ENCODE measurements around the gene RPS3.
"Not testable (repeated sequence)": the region's sequence is repeated elsewhere in the genome, so short reads cannot be mapped to it uniquely, and the experiment has no call there.

Gene RPS3

GRCh38 chr11:75352588-75353206 lies 46.6 kb upstream of the RPS3 start:
- Histone ChIP-seq H3K4me1 (ENCODE audit: control insufficient read depth, insufficient read depth, low read depth, low read length) (peaks cover 33% of the 10 kb centered on the region), H2AK5ac (ENCODE audit: low read length, severe bottlenecking) (no peak overlapping the region), H3K79me1 (replicated peaks; ENCODE audit: low read length, poor library complexity, severe bottlenecking) (peaks cover 6% of the 10 kb centered on the region), H4K91ac (ENCODE audit: low read length) (peak overlapping the region; percentile 19), H3K36me3 (ENCODE audit: control insufficient read depth in 1 of 2, insufficient read depth in 2 of 2, low read depth in 1 of 2, low read length in 2 of 2) (no peaks in the 10 kb centered on the region), H2BK120ac (ENCODE audit: low read depth, low read length) (no peak overlapping the region), H2BK5ac (ENCODE audit: low read depth, low read length, poor library complexity, severe bottlenecking) (no peak overlapping the region), H3K4me2 (ENCODE audit: low read length, poor library complexity, severe bottlenecking) (peak overlapping the region; percentile 89), H3K14ac (ENCODE audit: low read length in 2 of 2) (no peak overlapping the region), H3K9ac (ENCODE audit: low read length) (peak overlapping the region; percentile 87), H3K18ac (ENCODE audit: low read depth in 1 of 2, low read length in 2 of 2) (peak overlapping the region in 1 of 2 experiments; percentile 100), H3K9me3 (ENCODE audit: control insufficient read depth, low read length) (no peaks in the 10 kb centered on the region), H3K4ac (ENCODE audit: low read depth in 1 of 2, low read length in 2 of 2) (peak overlapping the region in 1 of 2 experiments; percentile 96), H3K23ac (ENCODE audit: low read length in 2 of 2) (no peak overlapping the region), H3K27ac (ENCODE audit: low read length, poor library complexity, severe bottlenecking) (no peak overlapping the region), H2BK12ac (ENCODE audit: low read length in 2 of 2) (peak overlapping the region; percentile 23 to 80), H3K27me3 (ENCODE audit: control insufficient read depth in 1 of 2, insufficient read depth in 1 of 2, low read length in 2 of 2) (no peaks in the 10 kb centered on the region), H2BK15ac (ENCODE audit: low read depth, poor library complexity, severe bottlenecking) (peak overlapping the region; percentile 73), H2AFZ (ENCODE audit: low read depth, low read length) (no peak overlapping the region), H3K4me3 (ENCODE audit: insufficient read depth in 1 of 2, low read depth in 1 of 2, low read length in 2 of 2) (peak overlapping the region; percentile 82 to 85), H4K8ac (ENCODE audit: low read length) (peak overlapping the region; percentile 84)
- DNase-seq: no peak
- WGBS: 35% methylated on average over 3 of the region's 5 CpGs

- no peak overlapping the region for H2BK5ac ChIP-seq (ENCODE audit: low read depth, low read length, poor library complexity, severe bottlenecking)
- no peak overlapping the region for H3K4me2 ChIP-seq (ENCODE audit: low read length, poor library complexity, severe bottlenecking)
- H2AFZ ChIP-seq (ENCODE audit: low read depth, low read length): no peak overlapping the region
- H3K4ac ChIP-seq (ENCODE audit: low read depth in 1 of 2, low read length in 2 of 2): no peak overlapping the region
- H3K27ac ChIP-seq (ENCODE audit: low read length, poor library complexity, severe bottlenecking): no peak overlapping the region
- no peak overlapping the region for H2AK5ac ChIP-seq (ENCODE audit: low read length, severe bottlenecking)
- peak overlapping the region; percentile 83 for H2BK15ac ChIP-seq (ENCODE audit: low read depth, poor library complexity, severe bottlenecking)
- H2BK120ac ChIP-seq (ENCODE audit: low read depth, low read length): no peak overlapping the region
- no peaks in the 10 kb centered on the region for H3K9me3 ChIP-seq (ENCODE audit: control insufficient read depth, low read length)
- no peak overlapping the region for H4K8ac ChIP-seq (ENCODE audit: low read length)
- WGBS: 90% methylated on average over 10 of the region's 10 CpGs
- H3K27me3 ChIP-seq (ENCODE audit: control insufficient read depth in 1 of 2, insufficient read depth in 1 of 2, low read length in 2 of 2): no peaks in the 10 kb centered on the region
- H2BK12ac ChIP-seq (ENCODE audit: low read length in 2 of 2): no peak overlapping the region
- no peak overlapping the region for H3K23ac ChIP-seq (ENCODE audit: low read length in 2 of 2)
- H3K4me1 ChIP-seq (ENCODE audit: control insufficient read depth, insufficient read depth, low read depth, low read length): peaks cover 21% of the 10 kb centered on the region
- H3K4me3 ChIP-seq (ENCODE audit: insufficient read depth in 1 of 2, low read depth in 1 of 2, low read length in 2 of 2): no peak overlapping the region
- peak overlapping the region; percentile 20 for H4K91ac ChIP-seq (ENCODE audit: low read length)
- no peak overlapping the region for H3K9ac ChIP-seq (ENCODE audit: low read length)
- DNase-seq: no peak
- H3K18ac ChIP-seq (ENCODE audit: low read depth in 1 of 2, low read length in 2 of 2): no peak overlapping the region
- H3K36me3 ChIP-seq (ENCODE audit: control insufficient read depth in 1 of 2, insufficient read depth in 2 of 2, low read depth in 1 of 2, low read length in 2 of 2): no peaks in the 10 kb centered on the region
- no peak overlapping the region for H3K14ac ChIP-seq (ENCODE audit: low read length in 2 of 2)
- H3K79me1 ChIP-seq (replicated peaks; ENCODE audit: low read length, poor library complexity, severe bottlenecking): peaks cover 4% of the 10 kb centered on the region
These were observed 44.3 kb upstream of the RPS3 start for GRCh38 chr11:75355051-75355450.

GRCh38 chr11:75356613-75357012 lies 42.7 kb upstream of the RPS3 start:
- H2BK12ac ChIP-seq (ENCODE audit: low read length in 2 of 2): no peak overlapping the region
- H3K27ac ChIP-seq (ENCODE audit: low read length, poor library complexity, severe bottlenecking): no peak overlapping the region
- H3K18ac ChIP-seq (ENCODE audit: low read depth in 1 of 2, low read length in 2 of 2): peak overlapping the region in 1 of 2 experiments; percentile 11
- H3K27me3 ChIP-seq (ENCODE audit: control insufficient read depth in 1 of 2, insufficient read depth in 1 of 2, low read length in 2 of 2): no peaks in the 10 kb centered on the region
- H3K4me2 ChIP-seq (ENCODE audit: low read length, poor library complexity, severe bottlenecking): no peak overlapping the region
- no peak overlapping the region for H3K9ac ChIP-seq (ENCODE audit: low read length)
- no peaks in the 10 kb centered on the region for H3K36me3 ChIP-seq (ENCODE audit: control insufficient read depth in 1 of 2, insufficient read depth in 2 of 2, low read depth in 1 of 2, low read length in 2 of 2)
- H2BK15ac ChIP-seq (ENCODE audit: low read depth, poor library complexity, severe bottlenecking): no peak overlapping the region
- peak overlapping the region in 1 of 2 experiments; percentile 16 for H3K4ac ChIP-seq (ENCODE audit: low read depth in 1 of 2, low read length in 2 of 2)
- no peak overlapping the region for H3K14ac ChIP-seq (ENCODE audit: low read length in 2 of 2)
- no peak overlapping the region for H4K8ac ChIP-seq (ENCODE audit: low read length)
- H3K4me3 ChIP-seq (ENCODE audit: insufficient read depth in 1 of 2, low read depth in 1 of 2, low read length in 2 of 2): no peak overlapping the region
- H3K9me3 ChIP-seq (ENCODE audit: control insufficient read depth, low read length): no peaks in the 10 kb centered on the region
- 80% methylated on average over 2 of the region's 2 CpGs for WGBS
- H2BK120ac ChIP-seq (ENCODE audit: low read depth, low read length): no peak overlapping the region
- no peak overlapping the region for H2AK5ac ChIP-seq (ENCODE audit: low read length, severe bottlenecking)
- H3K23ac ChIP-seq (ENCODE audit: low read length in 2 of 2): no peak overlapping the region
- peaks cover 2% of the 10 kb centered on the region for H3K79me1 ChIP-seq (replicated peaks; ENCODE audit: low read length, poor library complexity, severe bottlenecking)
- H4K91ac ChIP-seq (ENCODE audit: low read length): no peak overlapping the region
- H2BK5ac ChIP-seq (ENCODE audit: low read depth, low read length, poor library complexity, severe bottlenecking): no peak overlapping the region
- no peak overlapping the region for H2AFZ ChIP-seq (ENCODE audit: low read depth, low read length)
- DNase-seq: no peak
- H3K4me1 ChIP-seq (ENCODE audit: control insufficient read depth, insufficient read depth, low read depth, low read length): peaks cover 11% of the 10 kb centered on the region

- not testable (repeated sequence) for H3K4me3 ChIP-seq (ENCODE audit: insufficient read depth in 1 of 2, low read depth in 1 of 2, low read length in 2 of 2); H2BK15ac ChIP-seq (ENCODE audit: low read depth, poor library complexity, severe bottlenecking); H3K18ac ChIP-seq (ENCODE audit: low read depth in 1 of 2, low read length in 2 of 2); H3K4ac ChIP-seq (ENCODE audit: low read depth in 1 of 2, low read length in 2 of 2); H2BK120ac ChIP-seq (ENCODE audit: low read depth, low read length); H2BK5ac ChIP-seq (ENCODE audit: low read depth, low read length, poor library complexity, severe bottlenecking); H3K36me3 ChIP-seq (ENCODE audit: control insufficient read depth in 1 of 2, insufficient read depth in 2 of 2, low read depth in 1 of 2, low read length in 2 of 2); H3K4me2 ChIP-seq (ENCODE audit: low read length, poor library complexity, severe bottlenecking); H4K8ac ChIP-seq (ENCODE audit: low read length); H3K4me1 ChIP-seq (ENCODE audit: control insufficient read depth, insufficient read depth, low read depth, low read length); H3K27me3 ChIP-seq (ENCODE audit: control insufficient read depth in 1 of 2, insufficient read depth in 1 of 2, low read length in 2 of 2); H3K23ac ChIP-seq (ENCODE audit: low read length in 2 of 2); H3K9ac ChIP-seq (ENCODE audit: low read length); H4K91ac ChIP-seq (ENCODE audit: low read length); H3K14ac ChIP-seq (ENCODE audit: low read length in 2 of 2); H2BK12ac ChIP-seq (ENCODE audit: low read length in 2 of 2); H3K79me1 ChIP-seq (replicated peaks; ENCODE audit: low read length, poor library complexity, severe bottlenecking); H2AFZ ChIP-seq (ENCODE audit: low read depth, low read length); H3K9me3 ChIP-seq (ENCODE audit: control insufficient read depth, low read length); H2AK5ac ChIP-seq (ENCODE audit: low read length, severe bottlenecking); H3K27ac ChIP-seq (ENCODE audit: low read length, poor library complexity, severe bottlenecking); DNase-seq
- WGBS: 89% methylated on average over 3 of the region's 4 CpGs
These were observed 37.0 kb upstream of the RPS3 start for GRCh38 chr11:75362285-75362684.

All from mesenchymal stem cell (in vitro differentiated cells and primary cell).